ENCODE results near the gene USP15.

The USP15 gene

DNA sequence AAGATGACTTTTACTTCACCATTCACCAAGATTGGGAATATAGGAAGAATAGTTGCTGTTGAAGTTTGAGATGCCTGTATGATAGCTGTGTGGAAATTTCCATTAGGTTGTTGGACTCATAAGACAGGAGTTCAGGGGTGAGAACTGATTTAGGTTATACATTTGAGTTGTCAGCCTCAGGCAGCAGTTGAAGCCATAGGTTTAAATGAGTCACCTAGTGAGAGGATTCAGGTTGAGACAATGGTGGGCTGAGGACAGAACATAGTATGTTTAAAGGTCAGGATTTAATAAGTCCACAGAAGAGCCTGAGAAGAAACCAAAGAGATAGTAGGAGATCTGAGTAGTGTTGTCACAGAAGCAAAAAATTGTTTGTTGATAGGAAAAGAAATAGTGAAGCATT lies 142.8 kb downstream of the USP15 start:
- Histone ChIP-seq H3K79me2 (ENCODE audit: control insufficient read depth, low read length) (no peaks in the 10 kb centered on the region), H3K9me3 (ENCODE audit: control insufficient read depth, insufficient read depth, low read length) (no peaks in the 10 kb centered on the region), H3K36me3 (ENCODE audit: control insufficient read depth, low read length) (peaks cover 70% of the 10 kb centered on the region), H3K27me3 (ENCODE audit: control insufficient read depth, low read length) (no peaks in the 10 kb centered on the region), H3K9me2 (replicated peaks; ENCODE audit: control insufficient read depth, low read length) (no peaks in the 10 kb centered on the region), H4K20me1 (ENCODE audit: control insufficient read depth, insufficient read depth, low read depth, low read length) (no peaks in the 10 kb centered on the region), H3K4me2 (ENCODE audit: low read length) (no peak overlapping the region), H3F3A (ENCODE audit: control insufficient read depth, insufficient read depth) (no peaks in the 10 kb centered on the region), H3K4me1 (ENCODE audit: control insufficient read depth, low read length) (peaks cover 25% of the 10 kb centered on the region), H3K4me3 (ENCODE audit: low read length) (no peak overlapping the region), H3K27ac (ENCODE audit: low read depth, low read length) (no peak overlapping the region)
- no peak for TF ChIP-seq EZH2phosphoT487 (IDR thresholded peaks at IDR 0.05; ENCODE audit: borderline replicate concordance, low read length)
- no peak for TF ChIP-seq CTCF (IDR thresholded peaks at IDR 0.05; ENCODE audit: low read depth, low read length, poor library complexity, severe bottlenecking)

DNA sequence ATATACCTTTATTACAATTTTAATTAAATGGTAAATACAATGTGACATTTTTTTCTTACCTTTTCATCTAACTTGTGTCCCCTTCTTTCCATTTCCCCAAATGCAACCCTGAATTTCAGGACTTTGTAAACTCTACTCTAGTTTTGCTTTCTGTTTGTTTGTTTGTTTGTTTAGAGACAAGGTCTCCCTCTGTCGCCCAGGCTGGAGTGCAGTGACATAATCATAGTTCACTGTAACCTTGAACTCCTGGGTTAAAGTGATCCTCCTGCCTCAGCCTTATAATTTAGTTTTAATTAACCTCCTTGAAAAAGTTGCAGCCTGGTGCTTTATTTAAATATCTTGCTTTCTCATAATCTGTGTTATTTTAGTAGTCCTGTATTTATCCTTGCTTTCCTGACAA lies 147.4 kb downstream of the USP15 start:
- Histone ChIP-seq H3K27ac (ENCODE audit: low read depth, low read length) (no peak overlapping the region), H3K36me3 (ENCODE audit: control insufficient read depth, low read length) (peaks cover 29% of the 10 kb centered on the region), H3K9me3 (ENCODE audit: control insufficient read depth, insufficient read depth, low read length) (no peaks in the 10 kb centered on the region), H3K9me2 (replicated peaks; ENCODE audit: control insufficient read depth, low read length) (no peaks in the 10 kb centered on the region), H3F3A (ENCODE audit: control insufficient read depth, insufficient read depth) (no peaks in the 10 kb centered on the region), H3K4me3 (ENCODE audit: low read length) (no peak overlapping the region), H3K4me1 (ENCODE audit: control insufficient read depth, low read length) (no peaks in the 10 kb centered on the region), H3K4me2 (ENCODE audit: low read length) (no peak overlapping the region), H3K27me3 (ENCODE audit: control insufficient read depth, low read length) (no peaks in the 10 kb centered on the region), H4K20me1 (ENCODE audit: control insufficient read depth, insufficient read depth, low read depth, low read length) (no peaks in the 10 kb centered on the region), H3K79me2 (ENCODE audit: control insufficient read depth, low read length) (no peaks in the 10 kb centered on the region)
- TF ChIP-seq CTCF (IDR thresholded peaks at IDR 0.05; ENCODE audit: low read depth, low read length, poor library complexity, severe bottlenecking) = no peak
- TF ChIP-seq EZH2phosphoT487 (IDR thresholded peaks at IDR 0.05; ENCODE audit: borderline replicate concordance, low read length) = no peak

DNA sequence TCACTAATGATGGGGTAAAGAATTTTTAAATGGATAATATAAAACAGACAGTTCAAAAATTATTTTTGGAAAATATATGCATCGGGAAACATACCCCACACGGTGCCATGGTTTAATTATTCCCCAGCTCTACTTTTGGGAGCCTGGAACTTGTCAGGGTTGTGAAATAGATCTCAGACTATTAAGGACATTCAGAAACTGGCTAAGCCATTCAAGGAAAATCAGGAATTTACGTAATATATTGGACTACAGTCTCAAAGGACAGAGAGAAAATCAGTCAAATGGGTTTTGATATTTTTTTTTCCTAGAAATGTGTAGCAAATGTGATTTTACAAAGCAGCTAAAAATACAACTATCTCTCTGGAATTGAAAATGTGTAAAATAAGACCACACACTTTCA lies 148.9 kb downstream of the USP15 start:
- Histone ChIP-seq H3K9me2 (replicated peaks; ENCODE audit: control insufficient read depth, low read length) (no peaks in the 10 kb centered on the region), H3K79me2 (ENCODE audit: control insufficient read depth, low read length) (no peaks in the 10 kb centered on the region), H3K9me3 (ENCODE audit: control insufficient read depth, insufficient read depth, low read length) (no peaks in the 10 kb centered on the region), H3K27me3 (ENCODE audit: control insufficient read depth, low read length) (no peaks in the 10 kb centered on the region), H3K4me3 (ENCODE audit: low read length) (no peak overlapping the region), H3K36me3 (ENCODE audit: control insufficient read depth, low read length) (peaks cover 18% of the 10 kb centered on the region), H3K4me2 (ENCODE audit: low read length) (no peak overlapping the region), H3K27ac (ENCODE audit: low read depth, low read length) (no peak overlapping the region), H4K20me1 (ENCODE audit: control insufficient read depth, insufficient read depth, low read depth, low read length) (no peaks in the 10 kb centered on the region), H3F3A (ENCODE audit: control insufficient read depth, insufficient read depth) (no peaks in the 10 kb centered on the region), H3K4me1 (ENCODE audit: control insufficient read depth, low read length) (no peaks in the 10 kb centered on the region)
- TF ChIP-seq EZH2phosphoT487 (IDR thresholded peaks at IDR 0.05; ENCODE audit: borderline replicate concordance, low read length) (no peak), CTCF (IDR thresholded peaks at IDR 0.05; ENCODE audit: low read depth, low read length, poor library complexity, severe bottlenecking) (no peak)

- Histone ChIP-seq H3K9me3 (ENCODE audit: control insufficient read depth, insufficient read depth, low read length) (no peaks in the 10 kb centered on the region), H3K27me3 (ENCODE audit: control insufficient read depth, low read length) (no peaks in the 10 kb centered on the region), H3K79me2 (ENCODE audit: control insufficient read depth, low read length) (no peaks in the 10 kb centered on the region), H3K9me2 (replicated peaks; ENCODE audit: control insufficient read depth, low read length) (no peaks in the 10 kb centered on the region), H3F3A (ENCODE audit: control insufficient read depth, insufficient read depth) (no peaks in the 10 kb centered on the region), H3K4me2 (ENCODE audit: low read length) (no peak overlapping the region), H3K4me3 (ENCODE audit: low read length) (no peak overlapping the region), H4K20me1 (ENCODE audit: control insufficient read depth, insufficient read depth, low read depth, low read length) (no peaks in the 10 kb centered on the region), H3K36me3 (ENCODE audit: control insufficient read depth, low read length) (no peaks in the 10 kb centered on the region), H3K4me1 (ENCODE audit: control insufficient read depth, low read length) (no peaks in the 10 kb centered on the region), H3K27ac (ENCODE audit: low read depth, low read length) (no peak overlapping the region)
- TF ChIP-seq EZH2phosphoT487 (IDR thresholded peaks at IDR 0.05; ENCODE audit: borderline replicate concordance, low read length) = no peak
- TF ChIP-seq CTCF (IDR thresholded peaks at IDR 0.05; ENCODE audit: low read depth, low read length, poor library complexity, severe bottlenecking) = no peak
These were observed 154.0 kb downstream of the USP15 start for GRCh38 chr12:62414180-62414579.
